IPS DF 19.7 (cell line): Measurements from ENCODE around the gene DUSP1.

ENCODE experiments used
- DNase-seq: peaks from one replicate; pipeline ENCODE4 v3.0.0-alpha.2; 2013; ENCODE audit warnings: low read depth, low spot score

DUSP1 gene

GRCh38 chr5:172762214-172763119 lies 8.5 kb downstream of the DUSP1 start:
- no peak for DNase-seq

DNA sequence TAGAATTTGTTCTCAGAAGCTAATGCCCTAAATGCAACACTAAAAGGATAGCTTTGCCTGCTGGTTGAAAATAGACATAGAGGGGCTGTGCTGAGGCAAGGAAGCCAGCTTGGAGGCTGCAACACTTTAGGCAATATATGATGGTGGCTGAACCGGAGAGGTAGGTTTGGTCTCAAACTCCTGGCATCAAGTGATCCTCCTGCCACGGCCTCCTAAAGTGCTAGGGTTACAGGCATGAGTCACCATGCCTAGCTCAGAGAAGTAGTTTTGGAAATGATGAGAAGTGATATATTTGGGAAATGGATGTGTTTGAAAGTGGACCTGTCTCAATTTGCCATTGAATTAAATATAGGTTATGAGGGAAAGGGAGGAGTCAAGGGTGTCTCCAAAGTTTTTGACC lies 10.0 kb downstream of the DUSP1 start:
- DNase-seq, result no peak

- no peak for DNase-seq
Observed at GRCh38 chr5:172760136-172760535, 10.9 kb downstream of the DUSP1 start.

GRCh38 chr5:172758834-172759149 lies 12.2 kb downstream of the DUSP1 start:
- no peak for DNase-seq

- DNase-seq, result no peak
Observed at GRCh38 chr5:172758077-172758833, 12.7 kb downstream of the DUSP1 start.

GRCh38 chr5:172757394-172758010 lies 13.5 kb downstream of the DUSP1 start:
- DNase-seq, result no peak

GRCh38 chr5:172756764-172757393 lies 14.1 kb downstream of the DUSP1 start:
- DNase-seq, result no peak

GRCh38 chr5:172754596-172755356 lies 16.2 kb downstream of the DUSP1 start:
- DNase-seq, result no peak

DNA sequence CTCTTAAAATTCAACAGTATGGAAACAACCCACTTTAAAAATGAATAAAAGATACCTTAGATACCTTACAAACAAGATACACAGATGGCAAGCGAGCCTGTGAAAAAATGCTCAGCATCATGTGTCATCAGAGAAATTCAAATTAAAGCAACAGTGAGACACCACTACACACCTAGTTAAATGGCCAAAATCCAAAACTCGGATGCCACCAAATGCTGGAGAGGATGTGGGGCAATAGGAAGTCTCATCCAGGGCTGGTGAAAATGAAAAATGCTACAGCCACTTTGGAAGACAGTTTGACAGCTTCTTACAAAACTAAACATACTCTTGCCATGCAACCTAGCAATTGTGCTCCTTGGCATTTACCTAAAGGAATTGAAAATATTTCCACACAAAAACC lies 17.9 kb downstream of the DUSP1 start:
- DNase-seq, result no peak

- DNase-seq, result no peak
Observed at GRCh38 chr5:172751761-172752510, 19.1 kb downstream of the DUSP1 start.

- DNase-seq, result no peak
Observed at GRCh38 chr5:172749881-172750633, 20.9 kb downstream of the DUSP1 start.

DNA sequence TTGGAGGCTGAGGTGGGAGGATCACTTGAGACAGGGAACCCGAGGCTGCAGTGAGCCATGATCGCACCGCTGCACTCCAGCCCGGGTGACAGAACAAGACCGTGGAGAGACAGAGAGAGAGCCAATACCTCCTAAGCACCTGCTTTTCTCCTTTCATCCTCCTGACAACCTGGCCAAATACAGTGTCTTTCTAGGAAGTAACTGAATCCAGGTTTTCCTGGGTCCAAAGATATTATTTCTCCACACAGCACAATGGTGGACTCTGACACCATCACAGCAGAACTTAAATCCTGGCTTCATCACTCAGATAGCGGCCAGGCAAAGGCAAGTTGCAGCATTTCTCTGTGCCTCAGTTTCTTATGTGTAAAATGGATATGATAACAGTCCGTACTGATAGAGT lies 21.9 kb downstream of the DUSP1 start:
- no peak for DNase-seq

DNA sequence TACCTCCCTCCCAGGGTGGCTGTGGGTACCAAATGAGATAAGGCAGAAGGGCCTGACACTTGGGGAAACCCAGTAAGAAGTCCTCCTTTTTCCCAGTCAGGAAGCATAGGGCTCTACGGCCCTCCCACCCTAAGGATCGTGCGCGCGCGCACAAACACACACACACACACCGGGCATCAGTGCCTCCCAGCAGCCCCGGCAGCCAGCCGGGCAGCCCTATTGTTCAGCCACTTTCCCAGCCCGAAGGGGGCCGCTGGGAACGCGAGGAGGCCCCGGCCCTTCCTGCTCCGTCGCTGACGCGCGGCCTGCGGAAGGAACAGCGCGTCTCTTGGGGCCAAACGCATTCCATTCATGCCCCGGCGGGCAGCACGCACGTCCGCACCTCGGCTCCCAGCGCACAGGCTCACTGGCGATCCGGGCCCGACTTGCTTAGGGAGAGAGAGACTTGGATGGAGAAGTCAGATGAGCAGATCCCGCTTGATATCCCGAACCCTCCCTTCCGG lies 22.6 kb downstream of the DUSP1 start:
- DNase-seq, result no peak

GRCh38 chr5:172747471-172747870 lies 23.5 kb downstream of the DUSP1 start:
- DNase-seq, result no peak

- no peak for DNase-seq
Observed at GRCh38 chr5:172746725-172747124, 24.3 kb downstream of the DUSP1 start.

DNA sequence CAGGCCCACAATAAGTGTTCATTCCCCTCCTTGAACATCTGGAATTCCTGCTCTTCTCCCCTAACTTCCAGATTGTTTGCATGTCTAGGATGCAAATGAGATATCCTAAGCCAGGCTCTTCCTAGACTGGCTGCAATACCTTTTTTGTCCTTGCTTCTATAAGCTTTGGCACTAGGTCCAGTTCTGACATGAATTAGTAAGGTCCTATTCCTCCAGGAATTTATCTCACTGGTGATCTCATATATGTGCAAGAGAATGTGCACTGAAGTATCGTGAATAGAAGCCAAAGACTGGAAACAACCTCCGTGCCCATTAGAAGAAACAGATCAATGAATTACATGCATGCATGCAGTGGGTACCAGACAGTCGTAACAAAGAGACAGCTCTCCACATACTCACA lies 25.2 kb downstream of the DUSP1 start:
- no peak for DNase-seq

- DNase-seq, result no peak
Observed at GRCh38 chr5:172745406-172745805, 25.6 kb downstream of the DUSP1 start.

GRCh38 chr5:172744123-172745104 lies 26.6 kb downstream of the DUSP1 start:
- no peak for DNase-seq
